ENCODE results near the gene IL2RA. TPM values are rescaled to one million over a fixed set of nuclear protein-coding genes. Genes with fewer than 3 reads are reported as not detected.

Gene IL2RA
- polyA plus RNA-seq (2013, experiment 1 of 2), result not detected
- polyA plus RNA-seq (2013, experiment 2 of 2), result not detected

DNA sequence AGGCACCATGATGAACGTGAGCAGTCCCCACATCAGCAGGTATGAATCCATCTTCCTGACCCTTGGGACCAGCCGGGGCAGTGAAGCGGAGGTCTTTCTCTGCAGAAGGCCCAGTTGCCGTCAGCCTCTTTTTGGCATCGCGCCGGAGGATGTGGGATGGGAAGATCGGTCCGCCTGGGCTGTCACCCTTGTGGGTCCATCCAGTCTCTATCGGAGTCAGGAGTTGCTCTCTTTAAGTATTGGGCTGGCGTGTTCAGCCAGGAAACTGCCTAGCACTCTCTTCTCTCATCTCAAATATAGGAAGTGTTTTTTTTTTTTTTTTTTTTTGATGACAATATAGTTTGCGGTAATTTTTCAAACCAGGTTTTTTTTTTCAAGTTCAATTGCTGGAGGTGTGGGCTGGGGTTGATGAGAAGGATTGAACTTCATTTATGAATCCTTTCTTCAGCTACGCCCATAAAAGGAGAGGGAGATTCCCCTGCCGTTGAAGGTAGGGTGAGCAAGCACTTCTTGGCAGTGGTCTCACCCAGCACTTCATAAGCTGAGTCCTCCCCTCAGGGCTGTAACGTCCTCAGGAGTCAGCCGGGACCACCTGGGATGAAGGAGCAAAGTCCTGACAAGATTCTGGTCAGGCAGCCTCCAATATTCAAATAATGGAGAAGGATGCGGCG lies at the start of gene IL2RA:
Gene IL2RA, minus strand, starts transcription at position 267 of the 671 bp plus-strand sequence. Its CDS starts 216 bp downstream, at position 51.
- H4K8ac ChIP-seq (ENCODE audit: low read depth, low read length), result no peak within 1 kb of the TSS
- no peak within 1 kb of the TSS for H3K23ac ChIP-seq (ENCODE audit: low read depth, low read length, poor library complexity)
- H3K27ac ChIP-seq (replicated peaks; ENCODE audit: low read length), result no peak within 1 kb of the TSS
- no CpG with 5 or more reads among the region's 18 CpGs for WGBS, 2 donors (ENCODE audit: extremely low coverage in 2 of 2, insufficient read length in 2 of 2, insufficient replicate concordance in 1 of 2)
- no peaks in the 10 kb centered on the region for H3K9me3 ChIP-seq (replicated peaks in 1 of 2; ENCODE audit: control insufficient read depth in 2 of 2, insufficient read depth in 1 of 2, low read depth in 1 of 2, low read length in 2 of 2)
- H2BK5ac ChIP-seq (ENCODE audit: low read length), result no peak within 1 kb of the TSS
- no peaks in the 10 kb centered on the region for H3K4me1 ChIP-seq (ENCODE audit: control insufficient read depth in 2 of 2, insufficient read depth in 1 of 2, low read depth in 1 of 2, low read length in 2 of 2)
- DNase-seq (ENCODE audit: low spot score), result no peak
- no peak within 1 kb of the TSS for H3K4me2 ChIP-seq (ENCODE audit: insufficient read depth, low read length, poor library complexity, severe bottlenecking)
- no peaks in the 10 kb centered on the region for H3K79me1 ChIP-seq (ENCODE audit: low read depth, low read length)
- H3K9ac ChIP-seq (ENCODE audit: low read depth, low read length, poor library complexity), result no peak within 1 kb of the TSS
- H3K36me3 ChIP-seq (replicated peaks in 1 of 2; ENCODE audit: control insufficient read depth in 2 of 2, insufficient read depth in 2 of 2, low read length in 2 of 2), result no peaks in the 10 kb centered on the region
- no peak within 1 kb of the TSS for H2AFZ ChIP-seq (ENCODE audit: low read length)
- no peak within 1 kb of the TSS for H2BK15ac ChIP-seq (ENCODE audit: low read length)
- H2AK5ac ChIP-seq (ENCODE audit: low read depth, low read length), result no peak within 1 kb of the TSS
- H3K27me3 ChIP-seq (ENCODE audit: control insufficient read depth in 3 of 3, insufficient read depth in 3 of 3, low read depth in 1 of 3, low read length in 3 of 3), result peaks cover 0 to 10% (median 0%) of the 10 kb centered on the region in 3 experiments
- no peak within 1 kb of the TSS for H3K4ac ChIP-seq (ENCODE audit: low read length)
- H3K14ac ChIP-seq (ENCODE audit: low read length), result no peak within 1 kb of the TSS
- H2BK120ac ChIP-seq (ENCODE audit: low read depth, low read length), result no peak within 1 kb of the TSS
- H2BK12ac ChIP-seq (ENCODE audit: low read length), result no peak within 1 kb of the TSS
- H4K91ac ChIP-seq (ENCODE audit: low read depth, low read length, poor library complexity), result no peak within 1 kb of the TSS
- no peak within 1 kb of the TSS for H3K18ac ChIP-seq (ENCODE audit: low read length)
- no peak within 1 kb of the TSS for H3K4me3 ChIP-seq (ENCODE audit: low read length in 2 of 2)

DNA sequence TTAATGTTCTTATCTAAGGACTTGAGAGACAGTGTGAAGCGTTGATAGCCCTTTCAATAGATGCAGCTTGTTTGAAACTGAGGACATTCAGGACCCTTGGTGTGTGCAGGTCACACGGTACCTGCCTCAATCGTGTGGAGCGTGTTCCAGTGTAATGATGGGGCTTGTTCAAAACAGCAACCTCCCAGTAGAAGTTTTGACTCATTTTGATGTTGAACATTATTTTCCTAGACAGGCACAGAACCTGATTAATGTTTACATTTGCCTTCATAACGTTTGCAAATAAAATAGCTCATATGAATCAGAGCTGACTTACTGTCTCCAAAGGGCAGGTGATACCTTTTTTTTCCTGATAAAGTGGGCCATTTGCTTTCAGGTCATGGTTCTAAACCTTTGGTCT lies 48.0 kb upstream of the IL2RA start:
- Histone ChIP-seq H2BK120ac (ENCODE audit: low read depth, low read length) (no peak overlapping the region), H2BK15ac (ENCODE audit: low read length) (no peak overlapping the region), H3K4me2 (ENCODE audit: insufficient read depth, low read length, poor library complexity, severe bottlenecking) (no peak overlapping the region), H2BK5ac (ENCODE audit: low read length) (no peak overlapping the region), H3K27me3 (ENCODE audit: control insufficient read depth in 3 of 3, insufficient read depth in 3 of 3, low read depth in 1 of 3, low read length in 3 of 3) (no peaks in the 10 kb centered on the region), H3K4ac (ENCODE audit: low read length) (no peak overlapping the region), H3K4me1 (ENCODE audit: control insufficient read depth in 2 of 2, insufficient read depth in 1 of 2, low read depth in 1 of 2, low read length in 2 of 2) (no peaks in the 10 kb centered on the region), H3K27ac (replicated peaks; ENCODE audit: low read length) (no peak overlapping the region), H2AK5ac (ENCODE audit: low read depth, low read length) (no peak overlapping the region), H3K9ac (ENCODE audit: low read depth, low read length, poor library complexity) (no peak overlapping the region), H3K79me1 (ENCODE audit: low read depth, low read length) (peaks cover 3% of the 10 kb centered on the region), H2BK12ac (ENCODE audit: low read length) (no peak overlapping the region), H2AFZ (ENCODE audit: low read length) (no peak overlapping the region), H3K9me3 (replicated peaks in 1 of 2; ENCODE audit: control insufficient read depth in 2 of 2, insufficient read depth in 1 of 2, low read depth in 1 of 2, low read length in 2 of 2) (no peaks in the 10 kb centered on the region), H3K14ac (ENCODE audit: low read length) (no peak overlapping the region), H3K23ac (ENCODE audit: low read depth, low read length, poor library complexity) (no peak overlapping the region), H3K18ac (ENCODE audit: low read length) (no peak overlapping the region), H4K91ac (ENCODE audit: low read depth, low read length, poor library complexity) (no peak overlapping the region), H3K4me3 (ENCODE audit: low read length in 2 of 2) (no peak overlapping the region), H3K36me3 (replicated peaks in 1 of 2; ENCODE audit: control insufficient read depth in 2 of 2, insufficient read depth in 2 of 2, low read length in 2 of 2) (peaks cover 42 to 98% of the 10 kb centered on the region in 2 donors), H4K8ac (ENCODE audit: low read depth, low read length) (no peak overlapping the region)
- WGBS, 2 donors (ENCODE audit: extremely low coverage in 2 of 2, insufficient read length in 2 of 2, insufficient replicate concordance in 1 of 2), result no CpG with 5 or more reads among the region's 5 CpGs
- DNase-seq (ENCODE audit: low spot score), result no peak

DNA sequence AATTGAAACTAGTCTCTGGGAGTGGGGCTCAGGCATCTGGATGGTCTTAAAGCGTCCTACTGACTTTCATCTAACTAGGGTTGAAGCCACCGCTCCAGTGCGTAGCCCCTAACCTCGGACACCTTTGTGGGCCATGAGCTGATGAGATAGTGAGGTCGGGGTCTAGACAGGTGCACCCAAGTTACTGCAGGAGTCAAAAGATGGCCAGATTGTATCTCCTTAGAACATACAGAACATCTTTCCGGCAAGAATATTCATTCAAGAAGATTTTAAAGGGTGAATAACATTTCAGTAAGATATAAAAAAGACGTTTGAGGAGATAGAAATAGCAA lies 47.2 kb upstream of the IL2RA start:
- Histone ChIP-seq H3K4me3 (ENCODE audit: low read length in 2 of 2) (no peak overlapping the region), H2AK5ac (ENCODE audit: low read depth, low read length) (no peak overlapping the region), H3K18ac (ENCODE audit: low read length) (no peak overlapping the region), H3K27ac (replicated peaks; ENCODE audit: low read length) (no peak overlapping the region), H3K9me3 (replicated peaks in 1 of 2; ENCODE audit: control insufficient read depth in 2 of 2, insufficient read depth in 1 of 2, low read depth in 1 of 2, low read length in 2 of 2) (no peaks in the 10 kb centered on the region), H3K4me1 (ENCODE audit: control insufficient read depth in 2 of 2, insufficient read depth in 1 of 2, low read depth in 1 of 2, low read length in 2 of 2) (no peaks in the 10 kb centered on the region), H3K4me2 (ENCODE audit: insufficient read depth, low read length, poor library complexity, severe bottlenecking) (no peak overlapping the region), H3K9ac (ENCODE audit: low read depth, low read length, poor library complexity) (no peak overlapping the region), H4K8ac (ENCODE audit: low read depth, low read length) (no peak overlapping the region), H3K27me3 (ENCODE audit: control insufficient read depth in 3 of 3, insufficient read depth in 3 of 3, low read depth in 1 of 3, low read length in 3 of 3) (no peaks in the 10 kb centered on the region), H2AFZ (ENCODE audit: low read length) (no peak overlapping the region), H2BK120ac (ENCODE audit: low read depth, low read length) (no peak overlapping the region), H4K91ac (ENCODE audit: low read depth, low read length, poor library complexity) (no peak overlapping the region), H3K14ac (ENCODE audit: low read length) (no peak overlapping the region), H3K79me1 (ENCODE audit: low read depth, low read length) (peaks cover 3% of the 10 kb centered on the region), H3K36me3 (replicated peaks in 1 of 2; ENCODE audit: control insufficient read depth in 2 of 2, insufficient read depth in 2 of 2, low read length in 2 of 2) (peaks cover 38 to 98% of the 10 kb centered on the region in 2 donors), H2BK15ac (ENCODE audit: low read length) (no peak overlapping the region), H2BK12ac (ENCODE audit: low read length) (no peak overlapping the region), H3K23ac (ENCODE audit: low read depth, low read length, poor library complexity) (no peak overlapping the region), H2BK5ac (ENCODE audit: low read length) (no peak overlapping the region), H3K4ac (ENCODE audit: low read length) (no peak overlapping the region)
- DNase-seq (ENCODE audit: low spot score), result no peak
- 100% methylated on average over 1 of the region's 7 CpGs; no CpG with 5 or more reads in 1 of the 2 donors for WGBS, 2 donors (ENCODE audit: extremely low coverage in 2 of 2, insufficient read length in 2 of 2, insufficient replicate concordance in 1 of 2)

DNA sequence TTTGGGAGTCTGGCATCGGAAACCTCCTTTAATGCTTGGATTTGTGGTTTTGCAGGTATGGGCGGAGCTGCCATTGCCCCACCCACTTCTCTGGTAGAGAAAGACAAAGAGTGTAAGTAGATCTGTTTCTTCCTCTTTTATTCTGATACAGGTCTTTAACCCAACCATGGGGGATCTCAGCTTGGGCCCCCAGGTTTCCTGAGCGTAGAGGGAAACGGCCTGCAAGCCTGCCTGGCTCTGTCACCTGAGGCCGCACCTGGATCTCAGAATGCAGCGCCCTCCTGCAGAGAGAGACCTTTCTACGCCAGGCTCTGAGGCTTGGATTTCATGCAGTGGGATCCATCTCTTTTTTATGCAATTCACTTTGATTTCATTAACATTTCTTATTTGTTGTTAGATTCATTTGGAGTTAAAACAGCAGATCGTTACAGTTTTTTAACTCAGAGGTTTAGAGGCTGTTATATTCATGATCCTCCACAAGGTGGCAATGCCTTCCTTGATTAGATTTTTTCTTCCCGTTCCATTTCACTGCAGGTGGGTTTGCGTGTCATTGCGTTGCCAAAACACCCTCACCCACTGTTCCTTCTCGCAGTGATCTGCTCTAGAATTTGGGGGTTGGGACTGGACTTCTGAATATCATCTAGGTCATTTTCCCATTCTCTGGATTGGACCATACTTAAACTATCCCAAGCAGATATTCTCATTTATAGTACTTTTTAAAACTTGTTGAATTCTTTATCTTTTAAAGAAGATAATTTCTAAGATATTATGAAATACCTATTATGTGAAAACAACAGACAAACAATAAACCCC lies 46.7 kb upstream of the IL2RA start:
- H3K27ac ChIP-seq (replicated peaks; ENCODE audit: low read length), result no peak overlapping the region
- H2BK15ac ChIP-seq (ENCODE audit: low read length), result no peak overlapping the region
- no peak overlapping the region for H3K14ac ChIP-seq (ENCODE audit: low read length)
- H3K4me3 ChIP-seq (ENCODE audit: low read length in 2 of 2), result no peak overlapping the region
- no peak overlapping the region for H4K8ac ChIP-seq (ENCODE audit: low read depth, low read length)
- H2BK12ac ChIP-seq (ENCODE audit: low read length), result no peak overlapping the region
- H4K91ac ChIP-seq (ENCODE audit: low read depth, low read length, poor library complexity), result no peak overlapping the region
- no peak overlapping the region for H3K9ac ChIP-seq (ENCODE audit: low read depth, low read length, poor library complexity)
- peaks cover 36 to 98% of the 10 kb centered on the region in 2 donors for H3K36me3 ChIP-seq (replicated peaks in 1 of 2; ENCODE audit: control insufficient read depth in 2 of 2, insufficient read depth in 2 of 2, low read length in 2 of 2)
- H2AFZ ChIP-seq (ENCODE audit: low read length), result no peak overlapping the region
- H2BK5ac ChIP-seq (ENCODE audit: low read length), result no peak overlapping the region
- H3K9me3 ChIP-seq (replicated peaks in 1 of 2; ENCODE audit: control insufficient read depth in 2 of 2, insufficient read depth in 1 of 2, low read depth in 1 of 2, low read length in 2 of 2), result no peaks in the 10 kb centered on the region
- no peak overlapping the region for H3K23ac ChIP-seq (ENCODE audit: low read depth, low read length, poor library complexity)
- no peak for DNase-seq (ENCODE audit: low spot score)
- no peaks in the 10 kb centered on the region for H3K27me3 ChIP-seq (ENCODE audit: control insufficient read depth in 3 of 3, insufficient read depth in 3 of 3, low read depth in 1 of 3, low read length in 3 of 3)
- H3K4ac ChIP-seq (ENCODE audit: low read length), result no peak overlapping the region
- no peak overlapping the region for H2BK120ac ChIP-seq (ENCODE audit: low read depth, low read length)
- no peak overlapping the region for H3K18ac ChIP-seq (ENCODE audit: low read length)
- H2AK5ac ChIP-seq (ENCODE audit: low read depth, low read length), result no peak overlapping the region
- WGBS, 2 donors (ENCODE audit: extremely low coverage in 2 of 2, insufficient read length in 2 of 2, insufficient replicate concordance in 1 of 2), result no CpG with 5 or more reads among the region's 12 CpGs
- H3K4me1 ChIP-seq (ENCODE audit: control insufficient read depth in 2 of 2, insufficient read depth in 1 of 2, low read depth in 1 of 2, low read length in 2 of 2), result no peaks in the 10 kb centered on the region
- H3K4me2 ChIP-seq (ENCODE audit: insufficient read depth, low read length, poor library complexity, severe bottlenecking), result no peak overlapping the region
- H3K79me1 ChIP-seq (ENCODE audit: low read depth, low read length), result peaks cover 3% of the 10 kb centered on the region
